ENCODE results near the gene MROH2A. TPM values are rescaled to one million over a fixed set of nuclear protein-coding genes. Genes with fewer than 3 reads are reported as not detected.

The MROH2A gene
- total and polyA plus RNA-seq, 2 experiments from 2014 or later: not detected

DNA sequence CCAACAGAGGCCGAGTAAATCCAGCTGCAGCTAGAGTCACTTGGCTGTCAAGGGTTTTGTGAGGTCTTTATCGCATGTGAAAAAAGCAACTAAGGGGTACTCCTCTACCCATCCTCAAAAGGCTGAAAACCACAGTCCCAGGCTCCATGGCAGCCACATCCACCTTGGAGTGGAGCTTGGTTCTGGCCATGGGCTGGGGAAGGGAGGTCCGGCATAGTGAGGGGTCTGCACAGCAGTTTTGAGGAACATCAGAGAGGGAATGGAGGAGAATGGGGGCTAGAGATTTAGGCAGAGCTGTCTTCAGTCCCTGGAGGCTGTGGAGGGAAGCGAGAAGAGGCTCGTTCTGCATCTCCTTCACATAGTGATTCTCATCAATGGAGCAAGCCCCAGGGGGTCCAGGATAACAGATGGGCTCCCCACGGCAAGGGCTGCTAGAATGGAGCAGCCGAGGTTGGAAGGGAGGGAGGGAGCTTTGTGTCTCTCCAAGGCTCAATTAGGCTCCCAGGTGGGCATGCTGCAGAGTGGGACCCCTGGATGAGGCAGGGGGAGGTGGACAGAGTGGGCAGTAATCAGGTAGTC, 21.0 kb downstream of the MROH2A start:
- H3K79me2 ChIP-seq (ENCODE audit: insufficient read depth): no peaks in the 10 kb centered on the region
- no peak for DNase-seq
- H3K9me2 ChIP-seq (ENCODE audit: insufficient read depth): no peaks in the 10 kb centered on the region
- TF ChIP-seq EZH2phosphoT487 (IDR thresholded peaks at IDR 0.05; ENCODE audit: insufficient read depth, low read depth) (no peak), EZH2 (IDR thresholded peaks at IDR 0.05; ENCODE audit: insufficient read depth, poor library complexity, severe bottlenecking) (no peak)
- H3K4me1 ChIP-seq (ENCODE audit: insufficient read depth): no peaks in the 10 kb centered on the region
- H4K20me1 ChIP-seq (ENCODE audit: insufficient read depth): no peaks in the 10 kb centered on the region
- no peak overlapping the region for H3K4me2 ChIP-seq (ENCODE audit: unreplicated experiment)
- H3K4me3 ChIP-seq: no peak overlapping the region
- no peak overlapping the region for H2AFZ ChIP-seq
- no peak overlapping the region for H3K27ac ChIP-seq
- peaks cover 16% of the 10 kb centered on the region for H3K27me3 ChIP-seq (replicated peaks; ENCODE audit: insufficient read depth)
- H3K9me3 ChIP-seq (ENCODE audit: low read depth): no peaks in the 10 kb centered on the region
- no peaks in the 10 kb centered on the region for H3K36me3 ChIP-seq (ENCODE audit: low read depth)
- no peak overlapping the region for H3K9ac ChIP-seq
- in situ Hi-C loops (cut with MboI): no loop called here
- 21 to 31% methylated on average over 7 of the region's 7 CpGs for WGBS, 2 experiments (ENCODE audit: low coverage in 1 of 2, low lambda C conversion rate in 2 of 2, missing lambda C conversion rate in 2 of 2)
- H3F3A ChIP-seq (ENCODE audit: insufficient read depth): no peaks in the 10 kb centered on the region

DNA sequence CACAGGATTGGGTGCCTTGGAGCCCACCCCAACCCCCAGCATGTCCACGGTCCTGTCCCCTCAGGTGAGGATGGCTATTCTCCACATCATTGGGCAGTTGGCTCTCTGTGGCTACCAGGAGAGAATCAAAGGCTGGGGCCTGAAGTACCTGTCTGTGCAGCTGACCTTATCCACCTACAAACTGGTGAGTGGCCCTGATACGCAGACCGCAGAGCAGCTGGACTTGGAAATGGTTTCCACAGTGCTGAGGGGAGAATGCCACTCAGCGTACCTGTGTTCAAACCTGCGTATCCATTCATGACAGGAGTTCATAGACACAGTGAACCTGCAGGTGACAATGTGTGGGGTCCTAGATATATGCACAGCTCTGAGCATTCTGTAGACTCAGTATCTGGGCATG, 21.6 kb downstream of the MROH2A start:
- Histone ChIP-seq H3K9me2 (ENCODE audit: insufficient read depth) (no peaks in the 10 kb centered on the region), H3K79me2 (ENCODE audit: insufficient read depth) (no peaks in the 10 kb centered on the region), H3K4me3 (no peak overlapping the region), H3K27me3 (replicated peaks; ENCODE audit: insufficient read depth) (peaks cover 11% of the 10 kb centered on the region), H3K27ac (no peak overlapping the region), H4K20me1 (ENCODE audit: insufficient read depth) (no peaks in the 10 kb centered on the region), H3K9ac (no peak overlapping the region), H3F3A (ENCODE audit: insufficient read depth) (no peaks in the 10 kb centered on the region), H3K4me1 (ENCODE audit: insufficient read depth) (no peaks in the 10 kb centered on the region), H3K4me2 (ENCODE audit: unreplicated experiment) (no peak overlapping the region), H3K36me3 (ENCODE audit: low read depth) (no peaks in the 10 kb centered on the region), H2AFZ (no peak overlapping the region), H3K9me3 (ENCODE audit: low read depth) (no peaks in the 10 kb centered on the region)
- DNase-seq: no peak
- in situ Hi-C loops (cut with MboI): no loop called here
- WGBS, 2 experiments (ENCODE audit: low coverage in 1 of 2, low lambda C conversion rate in 2 of 2, missing lambda C conversion rate in 2 of 2): 47 to 55% methylated on average over 5 of the region's 5 CpGs
- TF ChIP-seq EZH2phosphoT487 (IDR thresholded peaks at IDR 0.05; ENCODE audit: insufficient read depth, low read depth) (no peak), EZH2 (IDR thresholded peaks at IDR 0.05; ENCODE audit: insufficient read depth, poor library complexity, severe bottlenecking) (no peak)

DNA sequence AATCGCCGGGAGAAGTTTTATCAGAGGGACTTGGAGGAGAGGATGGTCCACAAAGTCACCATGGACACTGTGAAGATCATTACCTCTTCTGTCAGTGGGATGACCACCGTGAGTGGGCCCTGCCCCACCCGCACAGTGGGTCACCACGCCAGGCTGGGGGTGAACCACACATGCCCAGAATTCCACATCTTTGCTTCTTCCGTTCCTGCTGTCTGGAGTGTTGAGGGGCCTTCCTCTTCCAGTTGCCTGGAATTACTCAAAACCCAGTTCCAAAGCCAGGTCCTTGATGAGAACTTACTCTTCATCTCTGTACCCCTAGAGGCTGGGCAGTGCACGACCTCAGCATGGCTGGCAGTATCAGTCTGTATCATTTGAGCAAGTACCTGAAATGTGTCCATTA, 22.1 kb downstream of the MROH2A start:
- Histone ChIP-seq H4K20me1 (ENCODE audit: insufficient read depth) (no peaks in the 10 kb centered on the region), H3K36me3 (ENCODE audit: low read depth) (no peaks in the 10 kb centered on the region), H3K27ac (no peak overlapping the region), H3K4me2 (ENCODE audit: unreplicated experiment) (no peak overlapping the region), H3K4me3 (no peak overlapping the region), H3K4me1 (ENCODE audit: insufficient read depth) (no peaks in the 10 kb centered on the region), H3F3A (ENCODE audit: insufficient read depth) (no peaks in the 10 kb centered on the region), H3K79me2 (ENCODE audit: insufficient read depth) (no peaks in the 10 kb centered on the region), H2AFZ (no peak overlapping the region), H3K9me2 (ENCODE audit: insufficient read depth) (no peaks in the 10 kb centered on the region), H3K9ac (no peak overlapping the region), H3K27me3 (replicated peaks; ENCODE audit: insufficient read depth) (peaks cover 9% of the 10 kb centered on the region), H3K9me3 (ENCODE audit: low read depth) (no peaks in the 10 kb centered on the region)
- in situ Hi-C loops (cut with MboI): no loop called here
- TF ChIP-seq EZH2phosphoT487 (IDR thresholded peaks at IDR 0.05; ENCODE audit: insufficient read depth, low read depth) (no peak), EZH2 (IDR thresholded peaks at IDR 0.05; ENCODE audit: insufficient read depth, poor library complexity, severe bottlenecking) (no peak)
- WGBS, 2 experiments (ENCODE audit: low coverage in 1 of 2, low lambda C conversion rate in 2 of 2, missing lambda C conversion rate in 2 of 2): 18 to 28% methylated on average over 7 of the region's 7 CpGs
- DNase-seq: no peak

- peaks cover 13% of the 10 kb centered on the region for H3K27me3 ChIP-seq (replicated peaks; ENCODE audit: insufficient read depth)
- no peak overlapping the region for H3K9ac ChIP-seq
- H3K4me1 ChIP-seq (ENCODE audit: insufficient read depth): no peaks in the 10 kb centered on the region
- H3K4me2 ChIP-seq (ENCODE audit: unreplicated experiment): no peak overlapping the region
- H3K27ac ChIP-seq: no peak overlapping the region
- H3K79me2 ChIP-seq (ENCODE audit: insufficient read depth): no peaks in the 10 kb centered on the region
- no peaks in the 10 kb centered on the region for H3K9me2 ChIP-seq (ENCODE audit: insufficient read depth)
- no peaks in the 10 kb centered on the region for H3K36me3 ChIP-seq (ENCODE audit: low read depth)
- in situ Hi-C loops (cut with MboI): no loop called here
- H2AFZ ChIP-seq: no peak overlapping the region
- H3K9me3 ChIP-seq (ENCODE audit: low read depth): no peaks in the 10 kb centered on the region
- no peak for DNase-seq
- no peaks in the 10 kb centered on the region for H4K20me1 ChIP-seq (ENCODE audit: insufficient read depth)
- WGBS, 2 experiments (ENCODE audit: low coverage in 1 of 2, low lambda C conversion rate in 2 of 2, missing lambda C conversion rate in 2 of 2): 37 to 38% methylated on average over 9 of the region's 9 CpGs
- no peak for TF ChIP-seq EZH2phosphoT487 (IDR thresholded peaks at IDR 0.05; ENCODE audit: insufficient read depth, low read depth)
- TF ChIP-seq EZH2 (IDR thresholded peaks at IDR 0.05; ENCODE audit: insufficient read depth, poor library complexity, severe bottlenecking): no peak
- H3F3A ChIP-seq (ENCODE audit: insufficient read depth): no peaks in the 10 kb centered on the region
- no peak overlapping the region for H3K4me3 ChIP-seq
Measured at GRCh38 chr2:233801357-233802131, 23.4 kb downstream of the MROH2A start.
